Activated T-cell treated with anti-CD3 and anti-CD28 coated beads, Interleukin-2, amount 50 U/mL, for 48 hours (primary cell): ENCODE results near the gene OR4C5.
"Not testable (repeated sequence)": the region's sequence is repeated elsewhere in the genome, so short reads cannot be mapped to it uniquely, and the experiment has no call there.

Source experiments
- DNase-seq, 2 experiments: peaks; one replicate each; pipeline ENCODE4 v3.0.0-alpha.2; 2020

OR4C5 gene

GRCh38 chr11:48366365-48366764 lies at the start of gene OR4C5:
Gene OR4C5 (minus strand): TSS chr11:48366465. CDS start chr11:48366465, 0 bp downstream.
- DNase-seq, result no peak

GRCh38 chr11:48384670-48385069 lies 18.4 kb upstream of the OR4C5 start:
- DNase-seq, result no peak

GRCh38 chr11:48384151-48384550 lies 17.9 kb upstream of the OR4C5 start:
- not testable (repeated sequence) for DNase-seq

GRCh38 chr11:48361289-48361688 lies 5.0 kb downstream of the OR4C5 start:
- not testable (repeated sequence) for DNase-seq

GRCh38 chr11:48354677-48355076 lies 11.6 kb downstream of the OR4C5 start:
- DNase-seq, result no peak

GRCh38 chr11:48354013-48354412 lies 12.3 kb downstream of the OR4C5 start:
- no peak for DNase-seq

- DNase-seq, result not testable (repeated sequence)
These were observed 20.0 kb downstream of the OR4C5 start for GRCh38 chr11:48346286-48346685.

GRCh38 chr11:48342505-48342904 lies 23.8 kb downstream of the OR4C5 start:
- DNase-seq, result not testable (repeated sequence)

GRCh38 chr11:48341466-48341865 lies 24.8 kb downstream of the OR4C5 start:
- DNase-seq, result no peak

- DNase-seq, result not testable (repeated sequence)
These were observed 41.6 kb downstream of the OR4C5 start, which contains the start of gene OR4C3 for GRCh38 chr11:48324620-48325019. Gene OR4C3 (plus strand): TSS chr11:48324920. CDS start chr11:48325022, 102 bp downstream.

GRCh38 chr11:48319813-48320212 lies 46.5 kb downstream of the OR4C5 start:
- DNase-seq, result not testable (repeated sequence)
